ENCODE results near the gene NUDT17. TPM values are rescaled to one million over a fixed set of nuclear protein-coding genes. Genes with fewer than 3 reads are reported as not detected.

Gene NUDT17
- 3.7 and 4.1 TPM in 2 replicates for total RNA-seq

GRCh38 chr1:145845514-145846161, at the start of gene NUDT17:
TSS of gene NUDT17 (plus strand) at chr1:145845630. CDS start at chr1:145845641, 11 bp downstream.

GRCh38 chr1:145823565-145824498, 21.6 kb upstream of the NUDT17 start, which contains the start of the genes POLR3C and RNF115:
TSS of gene POLR3C (plus strand) at chr1:145824200. CDS start at chr1:145825777, 1,577 bp downstream.
TSS of gene RNF115 (minus strand) at chr1:145824095. CDS start at chr1:145823873, 222 bp downstream.

GRCh38 chr1:145858901-145859490, 13.6 kb downstream of the NUDT17 start, which contains the start of gene PIAS3:
TSS of gene PIAS3 (minus strand) at chr1:145859081. CDS start at chr1:145858990, 91 bp downstream.

GRCh38 chr1:145885738-145886287, 40.4 kb downstream of the NUDT17 start, which contains the start of gene ANKRD35:
TSS of gene ANKRD35 (minus strand) at chr1:145885866. CDS start at chr1:145885758, 108 bp downstream.

Other genes with a start within 250 kb of the NUDT17 start
- gene GPR89A, start 237.6 kb upstream of the NUDT17 start, total RNA-seq: 21.2 and 23.8 TPM in 2 replicates
- 0.40 and 0.75 TPM in 2 replicates for gene PDZK1, start 138.3 kb upstream of the NUDT17 start, total RNA-seq
- not detected in 2 replicates for gene CD160, start 126.1 kb upstream of the NUDT17 start, total RNA-seq
- gene RNF115, start 21.5 kb upstream of the NUDT17 start, total RNA-seq: 11.9 and 17.2 TPM in 2 replicates
- 30.8 and 32.3 TPM in 2 replicates for gene POLR3C, start 21.4 kb upstream of the NUDT17 start, total RNA-seq
- gene PIAS3, start 13.5 kb downstream of the NUDT17 start, total RNA-seq: 8.1 and 14.1 TPM in 2 replicates
- 8.5 and 11.2 TPM in 2 replicates for gene ANKRD35, start 40.2 kb downstream of the NUDT17 start, total RNA-seq
- 36.7 and 59.4 TPM in 2 replicates for gene ITGA10, start 64.4 kb downstream of the NUDT17 start, total RNA-seq
- gene PEX11B, start 73.1 kb downstream of the NUDT17 start, total RNA-seq: 31.0 and 31.4 TPM in 2 replicates
- gene RBM8A, start 81.9 kb downstream of the NUDT17 start, total RNA-seq: 116 and 118 TPM in 2 replicates
- 16.9 and 21.9 TPM in 2 replicates for gene LIX1L, start 112.4 kb downstream of the NUDT17 start, total RNA-seq
- 0.40 and 0.62 TPM in 2 replicates for gene ANKRD34A, start 118.9 kb downstream of the NUDT17 start, total RNA-seq
- 26.4 and 27.6 TPM in 2 replicates for gene POLR3GL, start 119.1 kb downstream of the NUDT17 start, total RNA-seq
- gene TXNIP, start 150.9 kb downstream of the NUDT17 start, total RNA-seq: 21.0 and 51.5 TPM in 2 replicates
- 0.06 TPM in 1 of 2 replicates, not detected in the other for gene HJV, start 176.1 kb downstream of the NUDT17 start, total RNA-seq

Data from aortic smooth muscle cell (primary cell).